ENCODE results near the gene STAMBPL1.

GRCh38 chr10:88946200-88946599 is 66.2 kb downstream of the STAMBPL1 start:
- TF ChIP-seq POLR2A (IDR thresholded peaks at IDR 0.05) (no peak), CTCF (IDR thresholded peaks at IDR 0.05) (no peak), POLR2AphosphoS5 (IDR thresholded peaks at IDR 0.05) (no peak), EP300 (IDR thresholded peaks at IDR 0.05) (no peak)

Data from upper lobe of left lung (tissue), 4 donors.